Stimulated activated CD8-positive, alpha-beta memory T cell treated with anti-CD3 and anti-CD28 coated beads, Interleukin-2, amount 100 ng/mL, for 48 hours (primary cell): Measurements from ENCODE around the gene CSTF1.
A peak's percentile ranks its signal among the peaks of the same experiment; 100 is the strongest.

Experiments used
- DNase-seq, 2 donors: peaks; one replicate each; pipeline ENCODE4 v3.0.0-alpha.2; 2020; ENCODE audit warnings: low read depth in 2 of 2

The CSTF1 gene

GRCh38 chr20:56392132-56392880 lies at the start of gene CSTF1, which contains the start of gene AURKA:
CSTF1 (plus strand) TSS chr20:56392645; CDS start chr20:56395553, 2,908 bp downstream.
AURKA (minus strand) TSS chr20:56392215; CDS start chr20:56388197, 4,018 bp downstream.
- peak; percentile 98 to 99 for DNase-seq

GRCh38 chr20:56342783-56343182 lies 49.7 kb upstream of the CSTF1 start:
- DNase-seq, result no peak

- DNase-seq, result peak; percentile 44 to 48
Measured at GRCh38 chr20:56343861-56344381, 48.5 kb upstream of the CSTF1 start.

- DNase-seq, result no peak
Measured at GRCh38 chr20:56345911-56346310, 46.5 kb upstream of the CSTF1 start.

GRCh38 chr20:56347628-56348304 lies 44.7 kb upstream of the CSTF1 start:
- DNase-seq, result no peak

- DNase-seq, result no peak
Measured at GRCh38 chr20:56348305-56348693, 44.1 kb upstream of the CSTF1 start.

GRCh38 chr20:56348746-56349145 lies 43.7 kb upstream of the CSTF1 start:
- no peak for DNase-seq

GRCh38 chr20:56350842-56351241 lies 41.6 kb upstream of the CSTF1 start:
- no peak for DNase-seq

GRCh38 chr20:56352345-56353055 lies 39.9 kb upstream of the CSTF1 start:
- no peak for DNase-seq

- DNase-seq, result no peak
Measured at GRCh38 chr20:56353356-56353755, 39.1 kb upstream of the CSTF1 start.

GRCh38 chr20:56358070-56358469 lies 34.4 kb upstream of the CSTF1 start:
- no peak for DNase-seq

GRCh38 chr20:56358600-56359211 lies 33.7 kb upstream of the CSTF1 start, which contains the start of gene FAM210B:
FAM210B (plus strand) TSS chr20:56358974; CDS start chr20:56359006, 32 bp downstream.
- peak; percentile 77 to 78 for DNase-seq

- no peak for DNase-seq
Measured at GRCh38 chr20:56359212-56360132, 33.0 kb upstream of the CSTF1 start.

GRCh38 chr20:56360133-56360907 lies 32.1 kb upstream of the CSTF1 start:
- DNase-seq, result no peak

- DNase-seq, result no peak
Measured at GRCh38 chr20:56360908-56361205, 31.6 kb upstream of the CSTF1 start.

GRCh38 chr20:56361900-56362299 lies 30.5 kb upstream of the CSTF1 start:
- DNase-seq, result no peak

GRCh38 chr20:56362833-56363413 lies 29.5 kb upstream of the CSTF1 start:
- no peak for DNase-seq

GRCh38 chr20:56363491-56363890 lies 29.0 kb upstream of the CSTF1 start:
- no peak for DNase-seq

GRCh38 chr20:56368351-56369134 lies 23.9 kb upstream of the CSTF1 start:
- DNase-seq, result no peak
